OCI-M2 (cell line): ENCODE measurements around the gene LGALS8.
"Not testable (repeated sequence)": the region's sequence is repeated elsewhere in the genome, so short reads cannot be mapped to it uniquely, and the experiment has no call there.

Source experiments
- DNase-seq: peaks from one replicate; lab custom pipeline; 2025; ENCODE audit not compliant: unreplicated experiment; lab: John Stamatoyannopoulos, UW

LGALS8 gene

DNA sequence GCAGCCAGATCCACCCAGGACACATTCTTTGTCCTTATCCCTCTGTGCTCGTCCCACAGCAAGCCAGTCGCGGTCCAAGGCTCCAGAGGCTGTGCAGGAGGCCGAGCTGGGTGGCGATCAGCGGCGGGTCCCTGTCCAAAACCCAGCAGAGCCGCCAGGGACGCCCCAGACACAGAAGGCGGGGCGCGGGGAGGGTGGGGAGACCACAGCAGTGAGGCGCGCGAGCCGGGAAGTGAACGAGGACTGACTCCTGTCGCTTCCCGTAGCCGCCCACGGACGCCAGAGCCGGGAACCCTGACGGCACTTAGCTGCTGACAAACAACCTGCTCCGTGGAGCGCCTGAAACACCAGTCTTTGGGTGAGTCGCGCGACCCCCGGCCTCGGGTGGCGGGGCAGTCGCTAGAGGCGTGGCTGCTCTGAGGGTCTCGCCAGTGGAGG is at the start of gene LGALS8:
Gene LGALS8, plus strand, starts transcription at position 279 of the 438 bp plus-strand sequence. CDS start 2,089 bp downstream, outside the sequence.
- no peak for DNase-seq

DNA sequence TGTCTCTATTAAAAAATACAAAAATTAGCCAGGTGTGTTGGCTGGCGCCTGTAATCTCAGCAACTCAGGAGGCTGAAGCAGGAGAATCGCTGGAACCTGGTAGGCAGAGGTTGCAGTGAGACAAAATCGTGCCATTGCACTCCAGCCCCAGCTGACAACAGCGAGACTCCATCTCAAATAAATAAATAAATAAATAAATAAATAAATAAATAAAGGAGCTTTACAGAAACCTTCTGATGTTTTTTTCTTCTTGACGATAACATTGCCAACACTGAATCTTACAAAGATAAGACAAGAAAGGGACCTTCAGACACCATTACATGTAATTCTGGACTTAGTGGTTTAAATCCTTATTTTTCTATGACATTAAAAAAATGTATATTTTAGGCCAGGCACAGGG is 47.8 kb upstream of the LGALS8 start:
- no peak for DNase-seq

- no peak for DNase-seq
Observed at GRCh38 chr1:236480758-236481436, 42.9 kb upstream of the LGALS8 start.

- no peak for DNase-seq
Observed at GRCh38 chr1:236484310-236484971, 39.3 kb upstream of the LGALS8 start.

DNA sequence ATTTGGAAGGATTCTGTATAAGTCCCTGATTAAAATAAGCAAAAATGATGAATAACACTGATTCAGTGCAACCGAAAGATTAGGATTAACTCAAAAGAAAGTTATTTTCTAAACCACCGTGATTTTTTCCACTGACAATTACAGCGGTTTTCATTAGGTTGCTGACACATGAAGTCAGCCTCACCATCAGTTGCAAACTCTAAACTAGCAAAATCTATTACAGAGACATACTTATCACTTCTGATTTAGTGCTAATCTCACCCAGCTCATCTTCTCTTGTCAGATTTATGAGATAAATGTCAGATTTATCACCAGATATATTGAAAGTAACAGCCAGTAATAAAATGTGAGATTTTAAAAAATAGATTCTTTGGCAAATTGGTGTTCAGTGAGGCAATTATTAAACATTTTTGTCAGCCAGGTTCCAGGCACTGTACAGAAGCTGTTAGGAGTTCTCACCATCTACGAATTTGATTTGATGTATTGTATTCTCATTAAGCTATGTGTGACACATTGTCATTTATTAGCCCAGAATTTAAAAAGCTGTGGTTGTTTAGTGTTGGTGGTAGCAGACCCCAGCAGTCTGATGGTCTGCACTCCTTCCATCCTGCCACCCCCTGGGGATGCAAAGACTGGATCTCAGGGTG is 37.3 kb upstream of the LGALS8 start:
- DNase-seq: no peak

GRCh38 chr1:236489161-236489560 is 34.6 kb upstream of the LGALS8 start:
- not testable (repeated sequence) for DNase-seq

GRCh38 chr1:236489710-236490377 is 33.9 kb upstream of the LGALS8 start:
- no peak for DNase-seq

- DNase-seq: no peak
Observed at GRCh38 chr1:236491469-236492136, 32.2 kb upstream of the LGALS8 start.

GRCh38 chr1:236492378-236492777 is 31.4 kb upstream of the LGALS8 start:
- no peak for DNase-seq

DNA sequence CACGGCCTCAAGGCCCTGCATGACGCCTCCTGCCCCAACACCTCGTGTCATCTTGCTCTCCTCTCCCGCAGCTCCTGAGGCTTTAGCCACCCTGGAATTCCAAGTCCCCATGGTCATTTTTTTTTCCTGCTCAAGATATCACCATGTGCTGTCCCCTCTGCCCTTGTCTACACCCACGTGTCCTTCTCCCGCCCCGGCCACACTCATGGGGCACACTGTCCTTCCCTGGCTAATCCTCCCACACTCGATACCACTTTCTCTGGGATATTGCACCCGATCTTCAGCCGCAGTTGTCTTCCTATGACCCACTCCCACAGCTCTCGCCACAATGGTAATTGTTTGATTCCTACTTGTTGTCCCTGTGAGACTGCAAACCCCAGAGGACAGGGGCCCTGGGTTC is 29.7 kb upstream of the LGALS8 start:
- no peak for DNase-seq

DNA sequence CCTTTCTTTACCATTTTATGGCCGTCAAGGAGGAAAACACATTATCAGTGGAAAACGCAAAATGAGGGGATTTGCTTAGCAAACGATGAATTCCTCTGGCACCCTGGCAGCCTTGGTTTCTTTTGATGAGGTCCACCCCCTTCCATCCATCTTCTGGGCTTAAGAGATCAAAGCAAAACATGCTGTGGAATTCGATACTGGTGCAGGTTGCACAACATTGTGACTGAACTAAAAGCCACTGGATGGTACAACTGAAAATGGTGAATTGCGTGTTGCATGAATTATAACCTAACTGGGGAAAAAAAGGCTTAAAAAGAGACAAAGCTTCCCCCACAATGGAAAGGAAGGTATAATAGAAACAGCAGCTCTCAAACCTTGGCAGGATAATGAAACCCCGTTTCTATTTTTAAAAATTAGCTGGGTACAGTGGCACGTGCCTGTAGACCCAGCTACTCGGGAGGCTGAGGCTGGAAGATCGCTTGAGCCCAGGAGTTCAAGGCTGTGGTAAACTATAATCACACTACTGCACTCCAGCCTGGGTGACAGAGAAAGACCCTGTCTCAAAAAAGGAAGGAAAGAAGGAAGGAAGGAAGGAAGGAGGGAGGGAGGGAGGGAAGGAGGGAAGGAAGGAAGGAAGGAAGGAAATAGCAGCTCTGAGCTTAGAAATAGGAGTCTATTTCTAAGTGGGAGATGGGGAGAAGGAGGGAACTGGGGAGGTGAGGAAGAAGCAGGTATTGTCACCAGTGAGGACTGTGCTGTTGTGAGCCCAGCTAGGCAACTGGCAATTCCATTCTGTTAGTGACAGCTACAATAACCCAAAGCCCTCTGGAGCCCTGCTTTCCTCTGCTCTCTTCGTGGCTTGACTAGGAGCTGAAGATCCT is 29.0 kb upstream of the LGALS8 start:
- no peak for DNase-seq

- no peak for DNase-seq
Observed at GRCh38 chr1:236495467-236496112, 28.2 kb upstream of the LGALS8 start.

- DNase-seq: no peak
Observed at GRCh38 chr1:236497908-236498307, 25.9 kb upstream of the LGALS8 start.

- DNase-seq: no peak
Observed at GRCh38 chr1:236501093-236501492, 22.7 kb upstream of the LGALS8 start.

DNA sequence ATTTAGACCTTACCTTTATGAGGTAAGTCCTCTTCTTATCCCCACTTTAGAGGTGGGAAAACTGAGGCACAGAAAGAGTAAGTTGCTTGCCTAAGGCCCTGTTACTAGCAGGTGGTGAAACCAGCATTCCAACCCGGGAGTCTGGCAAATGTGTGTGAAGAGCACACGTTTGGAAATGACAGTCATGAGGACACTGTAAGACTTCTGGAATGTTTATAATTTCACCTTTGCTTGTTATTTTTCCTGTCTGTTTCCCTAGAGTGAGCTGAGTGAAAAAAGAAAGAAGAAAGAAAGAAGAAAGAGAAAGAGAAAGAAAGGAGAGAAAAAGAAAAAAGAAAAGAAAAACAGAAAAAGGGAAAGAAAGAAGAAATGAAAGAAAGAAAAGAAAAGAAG is 21.2 kb upstream of the LGALS8 start:
- no peak for DNase-seq

- no peak for DNase-seq
Observed at GRCh38 chr1:236502972-236503639, 20.7 kb upstream of the LGALS8 start.

- not testable (repeated sequence) for DNase-seq
Observed at GRCh38 chr1:236504338-236504737, 19.4 kb upstream of the LGALS8 start.

- DNase-seq: no peak
Observed at GRCh38 chr1:236507022-236507700, 16.6 kb upstream of the LGALS8 start.
